Muscle of leg (tissue), 11 donors: ENCODE measurements around the gene PRODH2. TPM values are rescaled to one million over a fixed set of nuclear protein-coding genes. Genes with fewer than 3 reads are reported as not detected.

ENCODE experiments used
- DNase-seq: peaks from one replicate; pipeline ENCODE4 v3.0.0; 2013
- H3K27ac ChIP-seq: one replicate; pipeline ENCODE4 v1.5.1; 2013; ENCODE audit warnings: mild to moderate bottlenecking, low read length, control low read depth
- H3K27me3 ChIP-seq: one replicate; pipeline ENCODE4 v1.6.1; 2013; ENCODE audit warnings: low read length; ENCODE audit not compliant: control insufficient read depth, insufficient read depth
- H3K36me3 ChIP-seq: one replicate; pipeline ENCODE4 v1.6.1; 2013; ENCODE audit warnings: low read length; ENCODE audit not compliant: control insufficient read depth, insufficient read depth
- H3K4me1 ChIP-seq: one replicate; pipeline ENCODE4 v1.6.1; 2013; ENCODE audit warnings: low read length; ENCODE audit not compliant: control insufficient read depth, insufficient read depth
- H3K4me3 ChIP-seq: one replicate; pipeline ENCODE4 v1.5.1; 2013; ENCODE audit warnings: low read length, control low read depth
- H3K9me3 ChIP-seq: replicated peaks from 2 replicates; pipeline ENCODE4 v1.6.1; 2013; ENCODE audit warnings: low read depth, low read length; ENCODE audit not compliant: control insufficient read depth
- WGBS: methylation state at CpG from one replicate; pipeline ENCODE4 v1.1.5; 2013; ENCODE audit warnings: missing lambda C conversion rate; ENCODE audit not compliant: insufficient coverage; 5-methylcytosine and 5-hydroxymethylcytosine counted together
- polyA plus RNA-seq, 8 donors: library from polyadenylated mRNA; unstranded; fragments of 120-200 nt; gene quantifications; one replicate each; pipeline versions ENCODE4 v1.2.1 to v1.2.3, GENCODE V29; 2013; ENCODE audit warnings: inconsistent platforms in 1 of 8, low replicate concordance in 1 of 8; ENCODE audit not compliant: insufficient read length in 8 of 8, insufficient read depth in 1 of 8
- total RNA-seq: library from RNA; stranded (reverse); fragments of 120-200 nt; gene quantifications from one replicate; pipeline ENCODE4 v1.2.4, GENCODE V29; 2013

Gene PRODH2
- total and polyA plus RNA-seq, 9 donors = 0.18 to 0.27 TPM; not detected in 7

GRCh38 chr19:35818445-35818844 lies 5.8 kb upstream of the PRODH2 start:
- Histone ChIP-seq H3K27ac (no peak overlapping the region), H3K27me3 (no peaks in the 10 kb centered on the region), H3K36me3 (no peaks in the 10 kb centered on the region), H3K4me1 (peaks cover 3% of the 10 kb centered on the region), H3K9me3 (no peaks in the 10 kb centered on the region), H3K4me3 (no peak overlapping the region)
- 69% methylated on average over 2 of the region's 3 CpGs for WGBS
- DNase-seq = no peak

GRCh38 chr19:35816846-35817245 lies 4.2 kb upstream of the PRODH2 start:
- WGBS = 64% methylated on average over 7 of the region's 9 CpGs
- no peaks in the 10 kb centered on the region for H3K9me3 ChIP-seq
- H3K27me3 ChIP-seq = peaks cover 2% of the 10 kb centered on the region
- H3K36me3 ChIP-seq = no peaks in the 10 kb centered on the region
- H3K4me3 ChIP-seq = no peak overlapping the region
- peaks cover 3% of the 10 kb centered on the region for H3K4me1 ChIP-seq
- DNase-seq = no peak
- H3K27ac ChIP-seq = no peak overlapping the region

- H3K9me3 ChIP-seq = no peaks in the 10 kb centered on the region
- H3K36me3 ChIP-seq = no peaks in the 10 kb centered on the region
- H3K4me3 ChIP-seq = no peak overlapping the region
- no peak for DNase-seq
- peaks cover 3% of the 10 kb centered on the region for H3K4me1 ChIP-seq
- peaks cover 3% of the 10 kb centered on the region for H3K27me3 ChIP-seq
- no peak overlapping the region for H3K27ac ChIP-seq
- WGBS = 11% methylated on average over 2 of the region's 6 CpGs
Measured at GRCh38 chr19:35816262-35816661, 3.6 kb upstream of the PRODH2 start.

- H3K27me3 ChIP-seq = peaks cover 3% of the 10 kb centered on the region
- no peaks in the 10 kb centered on the region for H3K4me1 ChIP-seq
- DNase-seq = no peak
- 67% methylated on average over 2 of the region's 11 CpGs for WGBS
- no peaks in the 10 kb centered on the region for H3K9me3 ChIP-seq
- H3K4me3 ChIP-seq = no peak overlapping the region
- no peak overlapping the region for H3K27ac ChIP-seq
- no peaks in the 10 kb centered on the region for H3K36me3 ChIP-seq
Measured at GRCh38 chr19:35813043-35813890, 622 bp upstream of the PRODH2 start.

- peaks cover 3% of the 10 kb centered on the region for H3K27me3 ChIP-seq
- no peaks in the 10 kb centered on the region for H3K9me3 ChIP-seq
- H3K27ac ChIP-seq = no peak overlapping the region
- H3K4me3 ChIP-seq = no peak overlapping the region
- 57% methylated on average over 17 of the region's 18 CpGs for WGBS
- DNase-seq = peak; percentile 32
- no peaks in the 10 kb centered on the region for H3K36me3 ChIP-seq
- H3K4me1 ChIP-seq = no peaks in the 10 kb centered on the region
Measured at GRCh38 chr19:35811317-35812219, 1.1 kb downstream of the PRODH2 start.

GRCh38 chr19:35807633-35808032 lies 5.0 kb downstream of the PRODH2 start:
- WGBS = 81% methylated on average over 4 of the region's 5 CpGs
- no peak for DNase-seq
- no peaks in the 10 kb centered on the region for H3K9me3 ChIP-seq
- H3K27me3 ChIP-seq = peaks cover 3% of the 10 kb centered on the region
- H3K36me3 ChIP-seq = no peaks in the 10 kb centered on the region
- H3K27ac ChIP-seq = no peak overlapping the region
- H3K4me1 ChIP-seq = peaks cover 2% of the 10 kb centered on the region
- H3K4me3 ChIP-seq = no peak overlapping the region

GRCh38 chr19:35806597-35806996 lies 6.0 kb downstream of the PRODH2 start:
- DNase-seq = no peak
- Histone ChIP-seq H3K36me3 (no peaks in the 10 kb centered on the region), H3K4me1 (peaks cover 2% of the 10 kb centered on the region), H3K27ac (no peak overlapping the region), H3K4me3 (no peak overlapping the region), H3K27me3 (no peaks in the 10 kb centered on the region), H3K9me3 (no peaks in the 10 kb centered on the region)
- 80% methylated on average over 18 of the region's 18 CpGs for WGBS

GRCh38 chr19:35805526-35806102 lies 7.0 kb downstream of the PRODH2 start:
- Histone ChIP-seq H3K27me3 (no peaks in the 10 kb centered on the region), H3K9me3 (no peaks in the 10 kb centered on the region), H3K4me3 (no peak overlapping the region), H3K4me1 (peaks cover 2% of the 10 kb centered on the region), H3K36me3 (no peaks in the 10 kb centered on the region), H3K27ac (no peak overlapping the region)
- DNase-seq = peak; percentile 67
- WGBS = 28% methylated on average over 2 of the region's 5 CpGs

- H3K27me3 ChIP-seq = peaks cover 16% of the 10 kb centered on the region
- no peak overlapping the region for H3K4me3 ChIP-seq
- WGBS = 33% methylated on average over 1 of the region's 3 CpGs
- H3K36me3 ChIP-seq = no peaks in the 10 kb centered on the region
- H3K27ac ChIP-seq = no peak overlapping the region
- no peaks in the 10 kb centered on the region for H3K9me3 ChIP-seq
- DNase-seq = no peak
- H3K4me1 ChIP-seq = peaks cover 6% of the 10 kb centered on the region
Measured at GRCh38 chr19:35801828-35802227, 10.8 kb downstream of the PRODH2 start.

GRCh38 chr19:35797663-35798062 lies 15.0 kb downstream of the PRODH2 start:
- Histone ChIP-seq H3K27me3 (peaks cover 33% of the 10 kb centered on the region), H3K36me3 (no peaks in the 10 kb centered on the region), H3K4me3 (no peak overlapping the region), H3K4me1 (peaks cover 4% of the 10 kb centered on the region), H3K27ac (no peak overlapping the region), H3K9me3 (no peaks in the 10 kb centered on the region)
- DNase-seq = peak; percentile 38
- WGBS = 1% methylated on average over 12 of the region's 15 CpGs
